ENCODE data around the gene FCHSD2. TPM values are rescaled to one million over a fixed set of nuclear protein-coding genes. Genes with fewer than 3 reads are reported as not detected.

FCHSD2 gene
- total and polyA plus RNA-seq, 2 donors (not counting 3 experiments of a cell fraction or from before 2014, with no cell fraction given) = 20.8 to 56.9 TPM

DNA sequence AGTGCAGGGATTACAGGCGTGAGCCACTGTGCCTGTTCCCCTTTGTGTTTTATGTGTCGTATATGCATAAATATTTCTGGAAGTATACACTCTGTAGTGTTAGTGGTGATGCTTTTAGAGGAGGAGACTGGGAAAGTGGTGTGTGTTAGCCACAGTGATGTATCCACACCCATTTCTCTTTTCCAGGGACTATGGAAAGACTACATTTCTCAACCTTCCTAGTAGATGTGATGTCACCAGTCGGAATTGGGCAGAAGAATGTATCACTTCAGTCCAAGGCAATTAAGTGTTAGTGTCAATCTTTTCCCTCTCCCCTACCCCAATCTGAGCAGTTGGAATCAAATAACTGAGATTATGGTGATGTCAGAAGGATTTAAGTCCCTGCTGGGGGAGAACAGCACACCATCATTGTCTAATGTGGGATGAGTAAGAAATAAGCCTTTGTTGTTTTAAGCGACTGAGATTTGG, 333.8 kb downstream of the FCHSD2 start:
- Histone ChIP-seq H3K4me1 (ENCODE audit: control insufficient read depth, extremely low read depth, insufficient read depth, low read length) (peaks cover 11% of the 10 kb centered on the region), H3K9ac (replicated peaks; ENCODE audit: extremely low read depth, insufficient read depth, low read length) (no peak overlapping the region), H3K36me3 (ENCODE audit: control insufficient read depth in 2 of 2, extremely low read depth in 1 of 2, insufficient read depth in 2 of 2, low read length in 2 of 2) (peaks cover 0 to 4% of the 10 kb centered on the region in 2 experiments), H3K9me1 (replicated peaks; ENCODE audit: control insufficient read depth, extremely low read depth, insufficient read depth, low read length) (no peaks in the 10 kb centered on the region), H3K4me3 (replicated peaks in 1 of 3; ENCODE audit: insufficient read depth in 1 of 3, low read depth in 1 of 3, low read length in 3 of 3) (no peak overlapping the region), H3K27me3 (ENCODE audit: control insufficient read depth in 2 of 2, insufficient read depth in 2 of 2, low read length in 2 of 2) (no peaks in the 10 kb centered on the region), H3K9me3 (replicated peaks; ENCODE audit: control insufficient read depth, insufficient read depth, low read length) (no peaks in the 10 kb centered on the region), H3K4me2 (ENCODE audit: insufficient read depth, low read length) (no peak overlapping the region), H4K20me1 (replicated peaks; ENCODE audit: control insufficient read depth, extremely low read depth, insufficient read depth, low read length) (no peaks in the 10 kb centered on the region), H3K79me2 (ENCODE audit: control insufficient read depth, insufficient read depth, low read length) (peaks cover 15% of the 10 kb centered on the region), H2AFZ (ENCODE audit: low read depth, low read length) (no peak overlapping the region), H3K27ac (ENCODE audit: insufficient read depth, low read depth, low read length) (no peak overlapping the region)
- dilution Hi-C loops (cut with MboI; ENCODE audit: extremely low pct_ligation_motif_present, low sequenced_read_pairs) = no loop called here
- POLR2A ChIA-PET = no interaction called here
- CTCF ChIA-PET = interaction anchor here (1.2 kb wide), 1 partner anchor 369 kb away, joined by 3 read pairs; no protein-coding TSS in a partner anchor
- DNase-seq (ENCODE audit: low read depth, low spot score) = no peak
- BruUV-seq (replicated peaks) = no TSS peak
- TF ChIP-seq POLR2AphosphoS5 (IDR thresholded peaks at IDR 0.05; ENCODE audit: insufficient read depth, low read depth, low read length) = no peak
- TF ChIP-seq POLR2A (IDR thresholded peaks at IDR 0.05; ENCODE audit: low read depth, low read length) = no peak
- TF ChIP-seq CTCF (IDR thresholded peaks at IDR 0.05; ENCODE audit: extremely low read depth in 1 of 2, insufficient read depth in 1 of 2, low read depth in 1 of 2, low read length in 2 of 2) = no peak
- no peak for TF ChIP-seq FOS (IDR thresholded peaks at IDR 0.05; ENCODE audit: borderline replicate concordance, insufficient read depth, low read length)
- no peak for TF ChIP-seq MYC (IDR thresholded peaks at IDR 0.05; ENCODE audit: low read depth, low read length)
- no peak for TF ChIP-seq JUN (IDR thresholded peaks at IDR 0.05; ENCODE audit: borderline replicate concordance, insufficient read depth, insufficient read length, low read depth)
- TF ChIP-seq EZH2 (IDR thresholded peaks at IDR 0.05; ENCODE audit: borderline replicate concordance, low read depth, low read length, severe bottlenecking) = no peak
- TF ChIP-seq GATA2 (IDR thresholded peaks at IDR 0.05; ENCODE audit: insufficient read depth, insufficient read length, low read depth, low read length) = no peak
- intact Hi-C loops (cut with micrococcal nuclease) = no loop called here
- FAIRE-seq = no peak

All from endothelial cell of umbilical vein (primary cell).